ENCODE results near the gene PLCB3.

PLCB3 gene

DNA sequence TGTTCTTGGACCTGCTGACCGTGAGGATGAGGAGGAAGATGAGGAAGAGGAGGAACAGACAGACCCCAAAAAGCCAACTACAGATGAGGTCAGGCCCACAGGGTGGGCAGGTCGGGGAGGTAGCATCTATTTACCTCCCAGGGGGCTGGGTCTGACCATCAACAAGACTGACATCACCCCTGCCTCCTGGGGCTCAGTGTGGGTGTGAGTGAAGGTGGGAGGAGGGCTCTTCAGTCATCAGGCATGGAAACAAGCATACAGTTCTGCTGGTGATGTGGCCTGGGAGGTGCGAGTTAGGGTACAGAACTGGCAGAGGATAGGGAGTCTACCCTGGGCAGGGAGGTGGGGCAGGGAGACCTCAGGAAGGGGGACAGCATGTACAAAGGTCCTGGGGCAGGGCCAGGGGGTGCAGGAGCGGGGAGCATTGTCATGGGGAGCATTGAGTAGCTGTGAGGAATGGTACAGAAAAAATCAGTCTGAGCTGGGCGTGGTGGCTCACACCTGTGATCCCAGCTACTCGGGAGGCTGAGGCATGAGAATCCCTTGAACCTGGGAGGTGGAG, 8.9 kb downstream of the PLCB3 start:
- in situ Hi-C loops (cut with MboI; ENCODE audit: low pct_unique_long_range_greater_than_20kb, low sequenced_read_pairs) = no loop called here
- no peak for DNase-seq

DNA sequence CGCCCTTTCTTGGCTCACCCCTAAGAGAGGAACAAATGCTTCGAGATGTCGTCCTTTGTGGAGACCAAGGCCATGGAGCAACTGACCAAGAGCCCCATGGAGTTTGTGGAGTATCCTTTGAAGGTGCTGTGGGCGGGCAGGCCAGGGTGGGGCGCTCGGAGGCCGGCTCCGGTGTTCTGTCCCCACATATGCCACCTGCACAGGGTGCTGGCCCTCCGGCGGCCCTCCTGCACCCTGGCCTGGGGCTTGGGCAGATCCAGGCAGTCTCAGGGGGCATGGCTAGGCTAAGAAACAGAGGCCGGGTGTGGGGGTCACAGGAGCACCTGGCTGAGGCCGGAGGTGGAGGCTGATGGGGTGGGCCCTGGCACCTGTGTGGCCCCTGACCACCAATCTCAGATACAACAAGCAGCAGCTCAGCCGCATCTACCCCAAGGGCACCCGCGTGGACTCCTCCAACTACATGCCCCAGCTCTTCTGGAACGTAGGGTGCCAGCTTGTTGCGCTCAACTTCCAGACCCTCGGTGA, 10.3 kb downstream of the PLCB3 start:
- no peak for DNase-seq
- in situ Hi-C loops (cut with MboI; ENCODE audit: low pct_unique_long_range_greater_than_20kb, low sequenced_read_pairs) = no loop called here

DNA sequence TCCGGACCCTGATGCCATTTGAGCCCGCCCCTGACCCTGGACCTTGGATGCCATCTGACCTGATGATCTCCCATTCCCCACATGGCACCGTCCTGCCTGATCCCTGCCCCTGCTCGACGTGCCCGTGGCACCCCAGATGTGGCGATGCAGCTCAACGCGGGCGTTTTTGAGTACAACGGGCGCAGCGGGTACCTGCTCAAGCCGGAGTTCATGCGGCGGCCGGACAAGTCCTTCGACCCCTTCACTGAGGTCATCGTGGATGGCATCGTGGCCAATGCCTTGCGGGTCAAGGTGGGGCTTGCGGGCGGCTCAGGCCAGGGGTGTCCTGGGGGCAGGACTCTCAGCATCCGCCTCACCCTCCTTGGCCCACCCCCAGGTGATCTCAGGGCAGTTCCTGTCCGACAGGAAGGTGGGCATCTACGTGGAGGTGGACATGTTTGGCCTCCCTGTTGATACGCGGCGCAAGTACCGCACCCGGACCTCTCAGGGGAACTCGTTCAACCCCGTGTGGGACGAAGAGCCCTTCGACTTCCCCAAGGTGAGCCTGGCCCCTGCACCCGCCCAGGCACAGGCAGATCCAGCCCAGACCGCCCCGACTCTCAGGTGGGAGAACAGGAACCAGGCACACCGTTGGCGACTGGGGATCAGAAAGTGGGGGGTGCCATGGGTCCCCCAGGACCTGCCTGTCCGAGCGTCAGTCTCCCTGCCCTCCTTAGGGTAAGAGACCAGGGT, 11.1 kb downstream of the PLCB3 start:
- DNase-seq = no peak
- in situ Hi-C loops (cut with MboI; ENCODE audit: low pct_unique_long_range_greater_than_20kb, low sequenced_read_pairs) = no loop called here

DNA sequence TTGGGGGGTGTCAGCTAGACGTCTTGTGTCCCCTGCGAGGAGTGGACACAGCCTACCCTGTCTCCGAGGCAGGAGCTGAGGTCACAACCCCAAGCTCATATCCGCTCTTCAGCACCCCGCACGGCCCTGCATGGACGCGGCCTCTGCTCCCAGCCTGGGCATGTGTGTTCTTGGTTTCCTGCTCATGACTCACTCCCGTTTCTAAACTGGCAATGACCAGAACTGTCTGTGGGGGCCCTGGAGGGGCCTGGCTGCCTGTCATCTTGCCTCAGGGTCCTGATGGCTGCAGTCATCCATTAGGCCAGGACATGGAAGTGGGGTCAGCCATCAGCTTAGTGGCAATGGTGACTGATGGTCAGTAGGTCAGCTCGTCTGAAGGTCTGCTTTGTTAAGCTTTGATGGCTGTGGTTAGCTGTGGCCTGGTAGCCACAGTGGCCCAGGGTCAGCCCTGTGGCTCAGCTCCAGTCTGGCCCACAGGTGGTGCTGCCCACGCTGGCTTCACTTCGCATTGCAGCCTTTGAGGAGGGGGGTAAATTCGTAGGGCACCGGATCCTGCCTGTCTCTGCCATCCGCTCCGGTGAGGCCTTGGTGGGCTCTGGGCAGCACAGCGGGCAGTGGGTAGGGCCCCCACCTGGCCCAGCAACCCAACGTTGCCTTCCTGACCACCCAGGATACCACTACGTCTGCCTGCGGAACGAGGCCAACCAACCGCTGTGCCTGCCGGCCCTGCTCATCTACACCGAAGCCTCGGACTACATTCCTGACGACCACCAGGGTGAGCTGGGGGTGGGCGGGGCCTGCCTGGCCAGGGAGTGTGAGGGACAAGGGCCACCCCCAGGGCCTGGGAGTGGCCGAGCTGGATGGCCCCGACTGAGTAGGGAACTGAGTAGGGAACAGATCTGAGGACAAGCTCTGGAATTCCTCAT, 12.0 kb downstream of the PLCB3 start:
- DNase-seq = no peak

DNA sequence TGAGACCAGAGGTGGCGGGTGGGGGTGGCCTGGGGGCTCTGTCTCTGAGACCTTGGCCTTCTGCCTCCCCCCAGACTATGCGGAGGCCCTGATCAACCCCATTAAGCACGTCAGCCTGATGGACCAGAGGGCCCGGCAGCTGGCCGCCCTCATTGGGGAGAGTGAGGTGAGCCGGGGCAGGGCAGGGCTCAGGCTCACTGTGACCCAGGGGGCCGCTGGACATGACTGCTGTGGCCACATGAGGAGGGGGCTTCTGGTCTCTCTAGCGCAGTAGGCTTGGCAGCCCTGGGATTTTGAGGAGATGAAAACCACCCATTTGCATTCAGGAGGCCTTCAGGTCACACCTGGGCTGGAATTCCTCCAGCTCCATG, 12.6 kb downstream of the PLCB3 start:
- DNase-seq = no peak
- in situ Hi-C loops (cut with MboI; ENCODE audit: low pct_unique_long_range_greater_than_20kb, low sequenced_read_pairs) = no loop called here

More for the DNA sequence above, 12.0 kb downstream of the PLCB3 start:
- in situ Hi-C loops (cut with MboI; ENCODE audit: low pct_unique_long_range_greater_than_20kb, low sequenced_read_pairs) = no loop called here

DNA sequence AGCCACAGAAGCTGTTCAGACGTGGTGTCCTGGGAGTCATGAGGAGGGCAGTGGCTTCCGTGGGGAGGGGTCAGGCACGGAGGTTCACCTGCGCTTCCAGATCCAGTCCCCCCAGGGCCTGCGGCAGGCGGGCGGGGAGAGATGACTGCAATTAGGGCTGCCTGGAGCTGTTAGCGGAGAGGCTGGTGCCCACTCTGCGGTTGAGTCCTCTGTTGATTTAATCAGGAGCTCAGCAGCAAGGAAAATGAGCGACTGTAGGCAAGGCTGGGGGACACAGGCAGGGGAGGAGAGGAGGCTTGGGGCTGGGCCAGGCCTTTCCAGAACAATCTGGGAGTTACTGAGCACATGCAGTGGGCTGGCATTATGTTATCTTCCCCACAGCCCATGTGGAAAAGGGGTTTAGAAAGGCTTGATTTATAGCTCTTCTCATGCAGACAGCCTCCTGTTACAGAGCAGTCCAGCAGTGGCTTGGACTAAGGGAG, 13.1 kb downstream of the PLCB3 start:
- no peak for DNase-seq
- in situ Hi-C loops (cut with MboI; ENCODE audit: low pct_unique_long_range_greater_than_20kb, low sequenced_read_pairs) = no loop called here

DNA sequence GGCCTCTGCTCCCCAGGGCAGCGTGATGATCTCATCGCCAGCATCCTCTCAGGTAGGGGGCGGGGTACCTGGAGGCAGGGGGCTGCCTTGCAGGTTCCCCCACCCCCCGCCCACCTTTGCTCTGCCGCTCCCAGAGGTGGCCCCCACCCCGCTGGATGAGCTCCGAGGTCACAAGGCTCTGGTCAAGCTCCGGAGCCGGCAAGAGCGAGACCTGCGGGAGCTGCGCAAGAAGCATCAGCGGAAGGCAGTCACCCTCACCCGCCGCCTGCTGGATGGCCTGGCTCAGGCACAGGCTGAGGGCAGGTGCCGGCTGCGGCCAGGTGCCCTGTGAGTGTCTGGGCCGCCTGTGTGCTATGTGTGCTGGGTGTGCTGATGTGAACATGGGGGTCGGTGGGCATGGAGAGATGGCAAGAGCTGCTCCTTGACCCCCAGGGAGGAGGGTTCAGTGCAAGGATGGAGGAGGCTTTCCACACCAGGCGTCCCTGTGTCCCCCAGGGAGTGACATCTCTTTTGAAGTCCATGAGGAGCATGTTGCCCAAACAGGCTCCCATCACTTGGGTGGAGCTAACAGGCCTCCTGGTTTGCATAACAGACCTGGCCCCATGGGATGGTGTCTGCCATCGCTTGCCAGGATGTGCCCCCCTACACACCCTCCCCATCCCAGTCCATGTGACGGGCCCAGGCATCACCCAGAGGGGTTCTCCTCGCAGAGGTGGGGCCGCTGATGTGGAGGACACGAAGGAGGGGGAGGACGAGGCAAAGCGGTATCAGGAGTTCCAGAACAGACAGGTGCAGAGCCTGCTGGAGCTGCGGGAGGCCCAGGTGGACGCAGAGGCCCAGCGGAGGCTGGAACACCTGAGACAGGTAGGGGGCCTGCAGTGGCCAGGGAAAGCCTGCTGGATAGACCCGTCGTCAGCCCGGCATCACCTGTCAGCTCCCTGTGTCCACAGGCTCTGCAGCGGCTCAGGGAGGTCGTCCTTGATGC, 14.1 kb downstream of the PLCB3 start:
- in situ Hi-C loops (cut with MboI; ENCODE audit: low pct_unique_long_range_greater_than_20kb, low sequenced_read_pairs) = no loop called here
- no peak for DNase-seq

DNA sequence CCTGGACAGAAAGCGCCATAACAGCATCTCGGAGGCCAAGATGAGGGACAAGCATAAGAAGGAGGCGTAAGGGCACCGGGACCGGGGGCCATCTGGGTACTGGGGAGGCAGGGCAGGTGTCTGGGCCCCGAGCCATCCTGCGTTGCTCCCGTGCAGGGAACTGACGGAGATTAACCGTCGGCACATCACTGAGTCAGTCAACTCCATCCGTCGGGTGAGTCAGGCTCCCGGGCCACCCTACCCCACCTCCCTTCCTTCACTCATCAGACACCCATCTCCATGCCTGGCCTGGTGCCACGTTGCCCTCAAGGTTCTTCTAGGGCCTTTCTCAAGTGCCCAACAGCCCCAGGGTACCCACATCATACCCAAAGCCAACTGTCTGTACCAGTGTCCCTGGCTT, 15.0 kb downstream of the PLCB3 start:
- in situ Hi-C loops (cut with MboI; ENCODE audit: low pct_unique_long_range_greater_than_20kb, low sequenced_read_pairs) = no loop called here
- DNase-seq = no peak

DNA sequence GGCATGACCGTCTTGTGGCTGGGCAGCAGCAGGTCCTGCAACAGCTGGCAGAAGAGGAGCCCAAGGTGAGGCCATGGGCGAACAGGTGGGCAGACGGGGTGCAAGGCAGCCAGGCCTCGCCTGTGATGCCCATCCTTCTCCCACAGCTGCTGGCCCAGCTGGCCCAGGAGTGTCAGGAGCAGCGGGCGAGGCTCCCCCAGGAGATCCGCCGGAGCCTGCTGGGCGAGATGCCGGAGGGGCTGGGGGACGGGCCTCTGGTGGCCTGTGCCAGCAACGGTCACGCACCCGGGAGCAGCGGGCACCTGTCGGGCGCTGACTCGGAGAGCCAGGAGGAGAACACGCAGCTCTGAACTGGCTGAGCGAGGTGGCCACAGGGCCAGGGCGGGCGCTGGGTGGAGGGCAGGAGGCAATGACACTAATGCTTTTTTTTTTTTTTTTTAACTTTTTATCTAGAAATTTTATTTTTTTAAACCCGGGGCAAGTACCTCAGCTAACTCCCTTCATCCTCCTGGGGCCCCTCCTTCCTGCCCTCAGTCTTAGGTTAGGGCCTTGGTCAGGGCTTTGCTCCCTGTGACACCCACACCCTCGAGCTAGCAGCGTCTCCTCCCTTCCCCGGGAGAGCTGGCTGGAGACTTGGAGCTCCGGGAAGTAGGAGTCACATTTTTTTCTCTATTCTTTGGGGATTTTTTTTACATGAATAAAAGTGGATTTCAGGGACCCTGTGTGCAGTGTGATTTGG, 16.0 kb downstream of the PLCB3 start:
- DNase-seq = no peak
- in situ Hi-C loops (cut with MboI; ENCODE audit: low pct_unique_long_range_greater_than_20kb, low sequenced_read_pairs) = no loop called here

DNA sequence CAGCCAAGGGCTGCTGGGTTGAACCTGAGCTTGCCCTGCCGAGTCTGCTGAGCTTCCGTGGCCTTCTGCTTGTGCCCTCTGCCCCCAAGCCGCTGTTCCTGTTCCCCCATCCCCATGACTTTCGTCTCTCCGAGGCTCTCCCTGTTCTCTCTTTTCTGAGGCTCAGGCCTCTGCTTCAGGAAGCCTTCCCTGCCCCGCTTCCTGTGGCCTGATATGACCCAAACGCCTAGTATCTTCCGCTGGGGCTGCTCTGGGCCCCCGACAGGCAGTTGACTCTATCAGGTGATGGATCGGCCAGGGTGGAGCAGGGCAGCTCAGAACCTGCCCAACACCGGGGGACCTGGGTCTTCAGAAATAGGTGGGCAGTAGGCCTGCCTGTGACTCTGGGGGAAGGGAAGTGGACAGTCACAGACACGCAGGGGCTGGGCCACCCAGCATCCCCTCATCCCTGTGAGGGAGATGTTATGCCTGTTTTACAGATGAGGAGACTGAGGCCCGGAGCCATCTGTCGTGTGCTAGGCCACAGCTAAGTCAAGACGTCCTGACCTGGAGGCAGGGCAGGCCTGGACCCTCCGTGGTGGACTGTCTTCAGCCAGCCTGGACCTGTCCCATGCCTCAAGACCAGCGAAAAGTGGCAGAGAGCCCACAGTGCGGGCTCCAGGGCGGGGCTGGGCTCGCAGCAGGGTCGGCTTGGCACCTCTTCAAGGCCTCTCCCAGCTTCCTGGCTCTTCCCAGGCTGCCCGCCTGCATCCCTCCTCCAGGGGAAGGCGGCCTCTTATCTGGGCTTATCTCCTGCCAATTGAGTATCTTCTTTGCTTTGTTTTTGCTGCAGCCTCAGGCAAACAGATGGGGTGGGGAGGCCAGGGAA, 16.9 kb downstream of the PLCB3 start:
- in situ Hi-C loops (cut with MboI; ENCODE audit: low pct_unique_long_range_greater_than_20kb, low sequenced_read_pairs) = no loop called here
- peak; percentile 57 for DNase-seq

DNA sequence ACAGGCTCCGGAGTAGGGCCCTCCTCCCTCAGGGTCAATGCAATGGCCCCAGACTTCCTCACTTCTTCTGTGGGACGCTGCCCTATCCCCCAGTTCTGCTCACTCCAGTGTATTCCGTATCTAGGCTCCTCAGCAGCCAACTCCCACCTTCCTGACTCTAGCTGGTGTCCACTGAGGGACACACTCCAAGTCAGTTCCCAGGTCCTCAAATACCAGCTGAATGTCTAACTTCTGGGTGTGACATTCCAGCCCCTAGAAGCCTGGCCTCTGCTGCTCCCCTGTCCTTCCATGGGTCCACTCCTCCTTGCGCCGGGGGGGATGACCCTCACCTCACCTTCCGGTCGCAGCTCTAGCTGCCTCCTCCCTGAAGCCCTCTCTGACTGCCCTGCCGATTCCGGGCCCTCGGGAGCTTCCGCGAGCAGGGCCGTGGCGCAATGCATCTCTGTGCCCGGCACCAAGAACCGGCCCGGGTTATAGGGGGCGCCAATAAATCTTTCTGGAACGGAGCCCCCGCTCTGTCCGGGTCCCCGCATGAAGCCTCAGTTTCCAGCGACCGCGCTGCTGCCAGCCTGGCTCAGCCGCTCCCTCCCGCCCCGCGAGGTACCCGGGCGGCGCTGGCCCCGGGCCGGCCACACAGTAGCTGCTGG, 17.7 kb downstream of the PLCB3 start:
- peak; percentile 57 for DNase-seq
- in situ Hi-C loops (cut with MboI; ENCODE audit: low pct_unique_long_range_greater_than_20kb, low sequenced_read_pairs) = no loop called here

DNA sequence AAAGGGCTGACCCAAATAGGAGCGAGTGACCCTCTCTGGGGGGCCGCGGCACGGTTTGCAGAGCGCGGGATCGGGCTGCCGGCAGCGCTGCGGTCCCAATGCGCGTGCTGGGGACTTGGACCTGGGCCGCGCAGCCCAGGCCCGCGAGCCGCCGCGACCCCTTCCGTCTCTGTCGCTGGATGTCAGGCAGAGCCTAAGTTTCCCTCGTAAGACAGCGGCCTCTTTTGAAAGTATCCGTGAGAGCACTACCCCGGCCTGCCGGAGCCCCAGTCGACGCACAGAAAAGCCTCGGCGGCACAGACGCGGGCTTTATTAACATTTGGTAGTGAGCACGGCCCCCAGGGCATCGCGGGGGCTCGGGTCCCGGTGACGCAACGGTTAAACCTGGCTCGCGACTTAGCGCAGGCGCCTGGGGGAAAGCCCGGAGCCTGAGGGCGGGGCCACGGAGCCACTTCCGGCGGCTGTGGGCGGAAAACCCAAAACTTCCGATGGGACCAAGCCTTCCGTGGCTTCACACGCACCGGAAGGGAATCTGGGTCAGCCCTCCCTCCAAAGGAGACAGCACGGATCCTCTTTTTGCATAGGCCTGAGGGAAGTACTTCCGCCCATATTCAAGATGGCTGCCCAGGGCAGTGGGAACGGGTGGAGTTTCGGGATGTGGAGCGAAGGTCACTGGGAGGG, 18.4 kb downstream of the PLCB3 start:
- in situ Hi-C loops (cut with MboI; ENCODE audit: low pct_unique_long_range_greater_than_20kb, low sequenced_read_pairs) = no loop called here
- peak; percentile 100 for DNase-seq

DNA sequence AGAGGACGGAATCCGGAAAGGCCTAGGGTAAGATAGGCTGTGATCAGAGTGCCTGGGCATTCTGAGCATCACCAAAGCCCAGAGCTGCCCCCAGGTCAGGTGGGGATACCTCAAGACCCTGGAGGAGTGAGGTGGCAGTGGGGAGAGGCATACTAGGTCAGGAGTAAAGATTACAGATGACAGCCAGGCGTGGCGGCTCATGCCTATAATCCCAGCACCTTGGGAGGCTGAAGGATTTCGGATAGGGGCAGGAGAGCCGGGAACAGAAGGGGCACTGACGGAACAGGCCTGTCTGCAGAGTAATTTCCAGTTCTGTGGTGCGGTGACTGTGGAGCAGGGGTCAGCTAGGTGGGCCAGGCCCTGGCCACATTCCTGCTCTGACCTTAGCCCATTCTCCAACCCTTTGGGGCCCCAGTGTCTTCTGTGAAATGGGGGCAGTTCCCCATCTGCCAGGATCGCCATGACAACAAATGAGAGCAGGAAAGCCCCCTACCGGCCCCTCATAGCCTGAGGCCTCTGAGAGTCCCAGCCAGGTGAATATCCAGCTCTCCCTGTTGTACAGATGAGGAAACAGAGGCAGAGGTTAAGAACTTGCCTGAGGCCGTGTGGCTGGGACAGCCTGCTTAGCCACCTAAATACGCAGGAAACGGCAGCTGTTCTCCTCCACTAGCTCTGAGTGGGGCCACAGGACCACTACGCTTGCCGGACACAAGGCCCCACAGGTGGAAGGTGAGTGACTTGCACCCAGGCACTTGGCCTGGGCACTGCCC, 23.9 kb downstream of the PLCB3 start:
- in situ Hi-C loops (cut with MboI; ENCODE audit: low pct_unique_long_range_greater_than_20kb, low sequenced_read_pairs) = no loop called here
- DNase-seq = no peak

DNA sequence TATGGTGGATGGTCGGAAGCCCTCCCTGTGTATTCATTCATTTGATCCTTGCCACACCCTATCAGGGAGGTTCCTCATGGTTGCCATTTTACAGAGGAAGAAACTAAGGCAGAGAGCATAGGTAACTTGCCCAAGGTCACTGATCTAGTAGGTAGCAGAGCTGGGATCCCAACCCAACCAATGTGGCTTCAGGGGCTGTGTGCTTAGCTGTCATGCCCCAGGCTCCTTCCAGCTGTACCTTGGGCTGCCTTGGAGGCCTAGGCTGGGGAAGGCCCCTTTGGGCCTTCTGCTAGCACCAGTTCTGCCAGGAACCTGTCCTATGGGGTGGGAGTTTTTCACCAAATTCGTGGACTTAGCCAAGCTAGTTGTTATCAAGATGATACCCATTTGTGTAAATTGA, 24.5 kb downstream of the PLCB3 start:
- in situ Hi-C loops (cut with MboI; ENCODE audit: low pct_unique_long_range_greater_than_20kb, low sequenced_read_pairs) = no loop called here
- no peak for DNase-seq

DNA sequence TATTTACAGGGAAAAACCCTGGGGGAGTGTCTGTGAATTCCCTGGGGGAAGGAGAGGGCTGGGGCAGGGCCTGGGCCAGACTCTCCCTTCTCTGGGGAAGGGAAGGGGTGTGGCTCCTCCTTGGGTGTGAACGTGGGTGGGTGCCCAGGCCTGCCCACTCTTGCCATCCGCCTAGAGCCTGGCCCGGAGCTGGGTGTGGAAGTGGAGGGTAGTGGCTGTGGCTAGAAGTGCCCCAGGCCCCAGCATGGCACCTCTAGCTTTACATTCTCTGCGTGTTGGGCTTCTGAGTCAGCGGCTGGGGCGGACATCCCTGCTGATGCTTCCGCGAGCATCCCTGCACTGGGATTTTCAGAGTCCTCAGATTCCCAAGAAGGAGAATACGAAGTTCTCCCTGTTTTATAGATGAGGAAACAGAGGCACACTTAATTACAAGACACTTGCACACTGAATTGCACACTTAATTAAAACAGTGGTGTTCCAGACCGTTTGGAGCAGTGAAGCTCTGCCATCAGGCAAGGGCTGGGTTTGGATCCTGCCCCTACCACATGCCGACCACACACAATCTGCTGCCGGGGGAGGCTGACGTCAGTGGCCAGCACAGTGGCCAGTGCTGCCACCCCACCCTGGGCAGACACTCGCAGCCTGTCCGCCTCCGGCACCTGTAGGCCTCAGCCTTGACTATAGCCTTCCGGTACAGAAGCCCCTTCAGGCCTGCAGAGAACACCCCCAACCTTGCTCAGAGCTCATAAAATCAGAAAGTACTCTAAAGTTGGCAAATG, 25.5 kb downstream of the PLCB3 start:
- in situ Hi-C loops (cut with MboI; ENCODE audit: low pct_unique_long_range_greater_than_20kb, low sequenced_read_pairs) = no loop called here
- DNase-seq = no peak
